ENCODE data around the gene KLHL42. TPM values are rescaled to one million over a fixed set of nuclear protein-coding genes. Genes with fewer than 3 reads are reported as not detected.

Gene KLHL42
- total and polyA plus RNA-seq, 2 experiments from 2014 or later: 7.6 to 33.2 TPM

GRCh38 chr12:27771481-27772327 is 8.3 kb upstream of the KLHL42 start:
- Mint-ChIP-seq H3K27me3 (ENCODE audit: insufficient read depth, low read depth, poor library complexity) (peaks cover 2% of the 10 kb centered on the region), H3K9me3 (no peaks in the 10 kb centered on the region), H3K27ac (no peak overlapping the region), H3K4me3 (no peak overlapping the region), H3K4me1 (no peaks in the 10 kb centered on the region), H3K36me3 (ENCODE audit: low read depth) (no peaks in the 10 kb centered on the region)
- no peaks in the 10 kb centered on the region for H3K27me3 ChIP-seq (ENCODE audit: insufficient read depth)
- H4K20me1 ChIP-seq (replicated peaks; ENCODE audit: insufficient read depth): no peaks in the 10 kb centered on the region
- no peaks in the 10 kb centered on the region for H3F3A ChIP-seq (replicated peaks; ENCODE audit: low read depth)
- no peaks in the 10 kb centered on the region for H3K79me2 ChIP-seq (replicated peaks; ENCODE audit: insufficient read depth)
- H2AFZ ChIP-seq: no peak overlapping the region
- H3K4me3 ChIP-seq: no peak overlapping the region
- H3K9me2 ChIP-seq (ENCODE audit: insufficient read depth): no peaks in the 10 kb centered on the region
- H3K27ac ChIP-seq (ENCODE audit: low read depth): no peak overlapping the region
- H3K4me2 ChIP-seq: no peak overlapping the region
- no peaks in the 10 kb centered on the region for H3K36me3 ChIP-seq (ENCODE audit: insufficient read depth)
- ATAC-seq (no peak), DNase-seq (ENCODE audit: low spot score) (no peak)
- H3K4me1 ChIP-seq (ENCODE audit: insufficient read depth): no peaks in the 10 kb centered on the region
- TF ChIP-seq CTCF (conservative IDR thresholded peaks at IDR 0.05; ENCODE audit: low read depth in 2 of 2) (no peak), ETS1 (IDR thresholded peaks at IDR 0.05) (no peak), JUNB (IDR thresholded peaks at IDR 0.05; ENCODE audit: unreplicated experiment) (no peak), POLR2AphosphoS5 (IDR thresholded peaks at IDR 0.05; ENCODE audit: low read depth) (no peak), EZH2 (IDR thresholded peaks at IDR 0.05; ENCODE audit: low read depth, unreplicated experiment) (no peak), NANOG (IDR thresholded peaks at IDR 0.05; ENCODE audit: borderline replicate concordance) (no peak), REST (IDR thresholded peaks at IDR 0.05; ENCODE audit: unreplicated experiment) (no peak), ZNF114 (CRISPR knock-in tag; IDR thresholded peaks at IDR 0.05) (no peak), STAT1 (IDR thresholded peaks at IDR 0.05; ENCODE audit: unreplicated experiment) (no peak), CREB1 (CRISPR knock-in tag; IDR thresholded peaks at IDR 0.05; ENCODE audit: low read depth) (no peak), ZNF462 (CRISPR knock-in tag; IDR thresholded peaks at IDR 0.05) (no peak), ZNF331 (CRISPR knock-in tag; IDR thresholded peaks at IDR 0.05; ENCODE audit: low read depth) (no peak), EZH2phosphoT487 (IDR thresholded peaks at IDR 0.05; ENCODE audit: unreplicated experiment) (no peak)

Data from GM23338 (cell line).